A673 (cell line): ENCODE data around the gene SNED1.

Experiments
- CTCF ChIP-seq: fragments of 300-800, 200-600 bp; sonication (generic); conservative IDR thresholded peaks from 2 replicates; pipeline ENCODE4 v1.5.1; 2017; ENCODE audit warnings: low read depth, mild to moderate bottlenecking, antibody characterized with exemption, low read length, moderate library complexity, mixed read lengths
- EZH2 ChIP-seq: fragments of 200-600 bp; sonication (generic); IDR thresholded peaks from 2 replicates; pipeline ENCODE4 v1.6.1; 2017; ENCODE audit warnings: borderline replicate concordance, low read depth, mild to moderate bottlenecking, mixed read lengths, antibody characterized with exemption, low read length; ENCODE audit not compliant: poor library complexity, severe bottlenecking

- TF ChIP-seq CTCF (no peak), EZH2 (no peak)
These were observed 74.2 kb downstream of the SNED1 start for GRCh38 chr2:241072553-241073165.
